Measurements from ENCODE around the gene MGAM2. TPM values are rescaled to one million over a fixed set of nuclear protein-coding genes. Genes with fewer than 3 reads are reported as not detected.

Gene MGAM2
- total RNA-seq, 5 donors from 2014 or later (not counting 1 experiment from before 2014, with no cell fraction given) = not detected

DNA sequence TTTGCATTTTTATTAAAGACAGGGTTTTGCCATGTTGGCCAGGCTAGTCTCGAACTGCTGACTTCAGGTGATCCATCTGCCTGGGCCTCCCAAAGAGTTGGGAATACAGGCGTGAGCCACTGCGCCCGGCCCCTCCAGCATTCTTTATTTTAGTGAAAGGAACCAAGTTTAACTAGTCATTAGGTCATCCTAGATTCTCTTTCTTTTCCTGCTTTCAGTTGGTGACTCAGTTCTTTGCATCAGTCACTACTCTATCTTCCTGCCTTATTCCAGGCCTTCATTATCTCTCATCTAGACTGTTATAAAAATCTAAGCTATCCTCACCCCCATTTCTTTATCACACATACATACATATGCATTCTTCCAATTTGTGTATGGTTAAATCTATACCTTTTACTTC lies 82.7 kb downstream of the MGAM2 start:
- ChIA-PET POLR2A (no interaction called here), CTCF (interaction anchor here in 1 of 2 donors (0.7 kb wide), 1 partner anchor 17 kb away, joined by 5 read pairs; no protein-coding TSS in a partner anchor)
- no peak overlapping the region for H3K4me3 ChIP-seq (ENCODE audit: control insufficient read depth in 1 of 2, extremely low read depth in 1 of 2, low read length in 1 of 2)
- no peaks in the 10 kb centered on the region for H3K36me3 ChIP-seq (ENCODE audit: control insufficient read depth in 2 of 2, extremely low read depth in 1 of 2, insufficient read depth in 1 of 2, low read length in 1 of 2)
- no peaks in the 10 kb centered on the region for H3K4me1 ChIP-seq (ENCODE audit: control insufficient read depth in 1 of 2, extremely low read depth in 1 of 2, insufficient read depth in 2 of 2, low read length in 2 of 2)
- peaks cover 11 to 18% of the 10 kb centered on the region in 2 donors for H3K27me3 Mint-ChIP-seq
- no peaks in the 10 kb centered on the region for H3K9me3 Mint-ChIP-seq
- 89% methylated on average over 3 of the region's 4 CpGs for WGBS (ENCODE audit: insufficient coverage)
- no peak overlapping the region for H3K27ac ChIP-seq (ENCODE audit: low read length)
- DNase-seq = no peak
- no peaks in the 10 kb centered on the region for H3K4me1 Mint-ChIP-seq
- H3K27me3 ChIP-seq (replicated peaks in 1 of 2; ENCODE audit: control insufficient read depth in 2 of 2, extremely low read depth in 1 of 2, insufficient read depth in 2 of 2, low read length in 1 of 2) = peaks cover 2 to 4% of the 10 kb centered on the region in 2 experiments
- H3K4me3 Mint-ChIP-seq = no peak overlapping the region
- no peaks in the 10 kb centered on the region for H3K9me3 ChIP-seq
- ATAC-seq (replicated peaks in 1 of 4) = no peak
- no peak overlapping the region for H3K27ac Mint-ChIP-seq
- no peaks in the 10 kb centered on the region for H3K36me3 Mint-ChIP-seq

GRCh38 chr7:142196066-142196840 lies 84.7 kb downstream of the MGAM2 start:
- Mint-ChIP-seq H3K36me3 (no peaks in the 10 kb centered on the region), H3K27me3 (peaks cover 11 to 18% of the 10 kb centered on the region in 2 donors), H3K9me3 (no peaks in the 10 kb centered on the region), H3K4me3 (no peak overlapping the region), H3K27ac (no peak overlapping the region), H3K4me1 (no peaks in the 10 kb centered on the region)
- no peak overlapping the region for H3K27ac ChIP-seq (ENCODE audit: low read length)
- WGBS (ENCODE audit: insufficient coverage) = no CpG with 5 or more reads among the region's 9 CpGs
- POLR2A ChIA-PET = no interaction called here
- H3K4me3 ChIP-seq (ENCODE audit: control insufficient read depth in 1 of 2, extremely low read depth in 1 of 2, low read length in 1 of 2) = no peak overlapping the region
- peaks cover 2 to 4% of the 10 kb centered on the region in 2 experiments for H3K27me3 ChIP-seq (replicated peaks in 1 of 2; ENCODE audit: control insufficient read depth in 2 of 2, extremely low read depth in 1 of 2, insufficient read depth in 2 of 2, low read length in 1 of 2)
- CTCF ChIA-PET = no interaction called here
- no peaks in the 10 kb centered on the region for H3K4me1 ChIP-seq (ENCODE audit: control insufficient read depth in 1 of 2, extremely low read depth in 1 of 2, insufficient read depth in 2 of 2, low read length in 2 of 2)
- DNase-seq (no peak), ATAC-seq (replicated peaks in 1 of 4) (no peak)
- no peaks in the 10 kb centered on the region for H3K9me3 ChIP-seq
- no peaks in the 10 kb centered on the region for H3K36me3 ChIP-seq (ENCODE audit: control insufficient read depth in 2 of 2, extremely low read depth in 1 of 2, insufficient read depth in 1 of 2, low read length in 1 of 2)

DNA sequence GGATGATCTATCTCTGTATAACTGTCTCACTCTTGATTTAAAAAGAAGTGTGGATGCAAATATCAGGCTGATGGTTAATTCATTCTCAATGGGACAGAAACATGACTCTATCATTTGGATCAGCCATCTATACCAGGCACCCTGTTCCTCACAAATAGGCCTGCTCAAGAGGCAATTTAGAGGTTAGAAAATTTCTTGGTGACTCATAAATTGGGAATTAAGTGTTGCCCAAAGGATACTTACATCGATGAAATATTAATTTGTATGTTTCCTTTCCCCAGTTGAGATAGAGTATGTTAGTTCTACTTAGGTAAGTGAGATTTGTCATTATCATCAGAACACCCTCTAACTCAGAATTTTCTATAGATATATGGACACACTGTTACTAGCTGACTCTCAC lies 88.7 kb downstream of the MGAM2 start:
- WGBS (ENCODE audit: insufficient coverage) = no CpG with 5 or more reads among the region's 1 CpG
- no peaks in the 10 kb centered on the region for H3K9me3 Mint-ChIP-seq
- Histone ChIP-seq H3K27me3 (replicated peaks in 1 of 2; ENCODE audit: control insufficient read depth in 2 of 2, extremely low read depth in 1 of 2, insufficient read depth in 2 of 2, low read length in 1 of 2) (peaks cover 0 to 4% of the 10 kb centered on the region in 2 experiments), H3K4me1 (ENCODE audit: control insufficient read depth in 1 of 2, extremely low read depth in 1 of 2, insufficient read depth in 2 of 2, low read length in 2 of 2) (no peaks in the 10 kb centered on the region), H3K27ac (ENCODE audit: low read length) (no peak overlapping the region), H3K36me3 (ENCODE audit: control insufficient read depth in 2 of 2, extremely low read depth in 1 of 2, insufficient read depth in 1 of 2, low read length in 1 of 2) (no peaks in the 10 kb centered on the region), H3K4me3 (ENCODE audit: control insufficient read depth in 1 of 2, extremely low read depth in 1 of 2, low read length in 1 of 2) (no peak overlapping the region), H3K9me3 (no peaks in the 10 kb centered on the region)
- H3K4me1 Mint-ChIP-seq = no peaks in the 10 kb centered on the region
- peaks cover 16 to 30% of the 10 kb centered on the region in 2 donors for H3K27me3 Mint-ChIP-seq
- no peak overlapping the region for H3K4me3 Mint-ChIP-seq
- DNase-seq (no peak), ATAC-seq (replicated peaks in 1 of 4) (no peak)
- no peak overlapping the region for H3K27ac Mint-ChIP-seq
- CTCF ChIA-PET = no interaction called here
- POLR2A ChIA-PET = no interaction called here
- H3K36me3 Mint-ChIP-seq = no peaks in the 10 kb centered on the region

- no CpG with 5 or more reads among the region's 1 CpG for WGBS (ENCODE audit: insufficient coverage)
These were observed 117.1 kb downstream of the MGAM2 start for GRCh38 chr7:142228537-142229104.

GRCh38 chr7:142231716-142232115 lies 120.2 kb downstream of the MGAM2 start:
- Histone ChIP-seq H3K27me3 (replicated peaks in 1 of 2; ENCODE audit: control insufficient read depth in 2 of 2, extremely low read depth in 1 of 2, insufficient read depth in 2 of 2, low read length in 1 of 2) (peaks cover 0 to 17% of the 10 kb centered on the region in 2 experiments), H3K36me3 (ENCODE audit: control insufficient read depth in 2 of 2, extremely low read depth in 1 of 2, insufficient read depth in 1 of 2, low read length in 1 of 2) (no peaks in the 10 kb centered on the region), H3K4me3 (ENCODE audit: control insufficient read depth in 1 of 2, extremely low read depth in 1 of 2, low read length in 1 of 2) (no peak overlapping the region), H3K27ac (ENCODE audit: low read length) (no peak overlapping the region), H3K9me3 (no peaks in the 10 kb centered on the region), H3K4me1 (ENCODE audit: control insufficient read depth in 1 of 2, extremely low read depth in 1 of 2, insufficient read depth in 2 of 2, low read length in 2 of 2) (no peaks in the 10 kb centered on the region)
- ChIA-PET CTCF (no interaction called here), POLR2A (no interaction called here)
- no peaks in the 10 kb centered on the region for H3K36me3 Mint-ChIP-seq
- DNase-seq = no peak
- H3K9me3 Mint-ChIP-seq = peaks cover 0 to 7% (median 7%) of the 10 kb centered on the region in 3 donors
- ATAC-seq (replicated peaks in 1 of 4) = no peak
- no peaks in the 10 kb centered on the region for H3K4me1 Mint-ChIP-seq
- no peak overlapping the region for H3K4me3 Mint-ChIP-seq
- no peak overlapping the region for H3K27ac Mint-ChIP-seq
- WGBS (ENCODE audit: insufficient coverage) = 65% methylated on average over 7 of the region's 7 CpGs
- peaks cover 7 to 19% of the 10 kb centered on the region in 2 donors for H3K27me3 Mint-ChIP-seq

More at GRCh38 chr7:142228537-142229104, 117.1 kb downstream of the MGAM2 start:
- H3K4me1 ChIP-seq (ENCODE audit: control insufficient read depth in 1 of 2, extremely low read depth in 1 of 2, insufficient read depth in 2 of 2, low read length in 2 of 2) = no peaks in the 10 kb centered on the region
- no peak overlapping the region for H3K27ac ChIP-seq (ENCODE audit: low read length)
- DNase-seq (no peak), ATAC-seq (replicated peaks in 1 of 4) (no peak)
- no peaks in the 10 kb centered on the region for H3K36me3 ChIP-seq (ENCODE audit: control insufficient read depth in 2 of 2, extremely low read depth in 1 of 2, insufficient read depth in 1 of 2, low read length in 1 of 2)
- Mint-ChIP-seq H3K4me1 (no peaks in the 10 kb centered on the region), H3K27ac (no peak overlapping the region), H3K4me3 (no peak overlapping the region), H3K27me3 (peaks cover 7 to 13% of the 10 kb centered on the region in 2 donors), H3K36me3 (no peaks in the 10 kb centered on the region), H3K9me3 (no peaks in the 10 kb centered on the region)
- no peak overlapping the region for H3K4me3 ChIP-seq (ENCODE audit: control insufficient read depth in 1 of 2, extremely low read depth in 1 of 2, low read length in 1 of 2)
- no peaks in the 10 kb centered on the region for H3K9me3 ChIP-seq
- ChIA-PET POLR2A (no interaction called here), CTCF (no interaction called here)
- H3K27me3 ChIP-seq (replicated peaks in 1 of 2; ENCODE audit: control insufficient read depth in 2 of 2, extremely low read depth in 1 of 2, insufficient read depth in 2 of 2, low read length in 1 of 2) = peaks cover 0 to 11% of the 10 kb centered on the region in 2 experiments

DNA sequence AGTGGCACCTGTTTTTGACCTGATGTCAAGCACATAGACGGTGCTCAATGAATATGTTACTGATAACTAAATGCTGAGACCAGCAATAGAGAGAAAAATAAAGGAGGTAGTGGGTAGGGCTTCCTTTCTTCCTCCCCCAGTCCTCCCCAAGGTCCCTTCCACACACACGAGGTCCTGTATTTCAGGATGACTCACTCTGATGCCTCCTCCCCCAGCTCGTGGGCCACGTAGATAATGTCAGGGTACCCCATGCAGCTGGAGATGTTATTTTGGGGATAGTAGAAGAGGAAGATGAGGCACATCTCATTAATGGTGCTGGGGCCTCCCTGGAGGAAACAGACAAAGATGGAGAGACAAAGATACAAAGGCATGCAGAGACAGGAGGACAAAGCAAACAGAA lies 129.0 kb downstream of the MGAM2 start:
- Histone ChIP-seq H3K9me3 (no peaks in the 10 kb centered on the region), H3K36me3 (ENCODE audit: control insufficient read depth in 2 of 2, extremely low read depth in 1 of 2, insufficient read depth in 1 of 2, low read length in 1 of 2) (no peaks in the 10 kb centered on the region), H3K27ac (ENCODE audit: low read length) (no peak overlapping the region), H3K4me3 (ENCODE audit: control insufficient read depth in 1 of 2, extremely low read depth in 1 of 2, low read length in 1 of 2) (no peak overlapping the region), H3K27me3 (replicated peaks in 1 of 2; ENCODE audit: control insufficient read depth in 2 of 2, extremely low read depth in 1 of 2, insufficient read depth in 2 of 2, low read length in 1 of 2) (peaks cover 0 to 17% of the 10 kb centered on the region in 2 experiments), H3K4me1 (ENCODE audit: control insufficient read depth in 1 of 2, extremely low read depth in 1 of 2, insufficient read depth in 2 of 2, low read length in 2 of 2) (no peaks in the 10 kb centered on the region)
- POLR2A ChIA-PET = no interaction called here
- Mint-ChIP-seq H3K4me1 (no peaks in the 10 kb centered on the region), H3K27me3 (peaks cover 13 to 20% of the 10 kb centered on the region in 2 donors), H3K36me3 (no peaks in the 10 kb centered on the region), H3K4me3 (no peak overlapping the region), H3K9me3 (peaks cover 0 to 3% (median 2%) of the 10 kb centered on the region in 3 donors), H3K27ac (no peak overlapping the region)
- WGBS (ENCODE audit: insufficient coverage) = no CpG with 5 or more reads among the region's 4 CpGs
- no peak for DNase-seq
- CTCF ChIA-PET = no interaction called here
- ATAC-seq (replicated peaks in 1 of 4) = no peak

All from T-cell (primary cell).